Neural cell (in vitro differentiated cells): ENCODE results near the gene C5AR1. TPM values are rescaled to one million over a fixed set of nuclear protein-coding genes. Genes with fewer than 3 reads are reported as not detected.

ENCODE experiments used
- H2AFZ ChIP-seq: fragments of 200-600, 300-800 bp; sonication (generic), shearing (Covaris generic); 2 replicates; pipeline ENCODE4 v1.6.0; 2014; ENCODE audit warnings: low read depth, mild to moderate bottlenecking, antibody characterized with exemption, low read length, moderate library complexity
- H3F3A ChIP-seq: fragments of 200-600 bp; shearing (Covaris generic); 2 replicates; pipeline ENCODE4 v1.6.1; 2016; ENCODE audit warnings: mild to moderate bottlenecking, moderate library complexity, mixed read lengths, antibody characterized with exemption, low read length; ENCODE audit not compliant: insufficient read depth, poor library complexity, severe bottlenecking
- H3K27ac ChIP-seq: fragments of 200-600, 300-800 bp; sonication (generic), shearing (Covaris generic); 2 replicates; pipeline ENCODE4 v1.5.1; 2014; ENCODE audit warnings: mild to moderate bottlenecking, low read length, moderate library complexity
- H3K27me3 ChIP-seq: fragments of 300-800, 200-600 bp; sonication (generic), shearing (Covaris generic); 2 replicates; pipeline ENCODE4 v1.6.0; 2014; ENCODE audit warnings: mild to moderate bottlenecking, low read depth, low read length, moderate library complexity; ENCODE audit not compliant: insufficient read depth
- H3K36me3 ChIP-seq: fragments of 300-800, 200-600 bp; sonication (generic), shearing (Covaris generic); 2 replicates; pipeline ENCODE4 v1.5.1; 2014; ENCODE audit warnings: mild to moderate bottlenecking, antibody characterized with exemption, low read length, moderate library complexity; ENCODE audit not compliant: insufficient read depth
- H3K4me2 ChIP-seq: fragments of 300-800, 200-600 bp; sonication (generic), shearing (Covaris generic); 2 replicates; pipeline ENCODE4 v1.6.0; 2014; ENCODE audit warnings: mild to moderate bottlenecking, low read length
- H3K4me3 ChIP-seq: fragments of 300-800, 200-600 bp; sonication (generic), shearing (Covaris generic); 2 replicates; pipeline ENCODE4 v1.5.1; 2014; ENCODE audit warnings: mild to moderate bottlenecking, low read length, moderate library complexity
- H3K79me2 ChIP-seq: fragments of 200-600 bp; shearing (Covaris generic); replicated peaks from 2 replicates; pipeline ENCODE4 v1.6.0; 2014; ENCODE audit warnings: mild to moderate bottlenecking, low read length, moderate library complexity; ENCODE audit not compliant: insufficient read depth
- H3K9ac ChIP-seq: fragments of 300-800, 200-600 bp; sonication (generic), shearing (Covaris generic); 2 replicates; pipeline ENCODE4 v1.6.1; 2016; ENCODE audit warnings: mild to moderate bottlenecking, low read length, mixed read lengths
- H3K9me2 ChIP-seq: fragments of 200-600 bp; shearing (Covaris generic); 2 replicates; pipeline ENCODE4 v1.6.1; 2016; ENCODE audit warnings: mild to moderate bottlenecking, low read length, mixed read lengths; ENCODE audit not compliant: insufficient read depth
- H3K9me3 ChIP-seq: fragments of 200-600, 300-800 bp; sonication (generic), shearing (Covaris generic); 2 replicates; pipeline ENCODE4 v1.6.1; 2016; ENCODE audit warnings: mild to moderate bottlenecking, mixed run types, low read length, moderate library complexity, mixed read lengths
- H4K20me1 ChIP-seq: fragments of 200-600 bp; shearing (Covaris generic); 2 replicates; pipeline ENCODE4 v1.6.1; 2016; ENCODE audit warnings: mild to moderate bottlenecking, mixed run types; ENCODE audit not compliant: insufficient read depth
- CTCF ChIP-seq: fragments of 450-650 bp; IDR thresholded peaks from 2 replicates; pipeline ENCODE4 v1.5.1; 2014; ENCODE audit warnings: antibody characterized with exemption, mild to moderate bottlenecking, moderate library complexity; ENCODE audit not compliant: poor library complexity, severe bottlenecking
- EP300 ChIP-seq: fragments of 450-650 bp; conservative IDR thresholded peaks from 2 replicates; pipeline ENCODE4 v1.6.1; 2014; ENCODE audit warnings: antibody characterized with exemption, mild to moderate bottlenecking, moderate library complexity; ENCODE audit not compliant: poor library complexity, severe bottlenecking
- EZH2 ChIP-seq: fragments of 200-600, 300-800 bp; shearing (Covaris generic), sonication (generic); IDR thresholded peaks from 2 replicates; pipeline ENCODE4 v1.6.1; 2014; ENCODE audit warnings: antibody characterized with exemption, low read length, borderline replicate concordance, mild to moderate bottlenecking; ENCODE audit not compliant: insufficient read depth, poor library complexity, severe bottlenecking
- POLR2AphosphoS5 ChIP-seq: IDR thresholded peaks from 2 replicates; pipeline ENCODE4 v1.6.1; 2012
- TAF1 ChIP-seq: IDR thresholded peaks from 2 replicates; pipeline ENCODE4 v1.6.1; 2012; ENCODE audit warnings: low read depth
- polyA plus RNA-seq: library from polyadenylated mRNA; depleted of rRNA; stranded (reverse); fragments of >200 nt; gene quantifications from 2 replicates; pipeline ENCODE4 v1.2.3, GENCODE V29; 2014
- TF ChIP-seq, protein P1 (sequence below): IDR thresholded peaks from 2 replicates; pipeline ENCODE4 v1.6.1; 2012; ENCODE audit warnings: borderline replicate concordance

Gene C5AR1
- polyA plus RNA-seq, 1 donor from 2014 or later, result not detected

DNA sequence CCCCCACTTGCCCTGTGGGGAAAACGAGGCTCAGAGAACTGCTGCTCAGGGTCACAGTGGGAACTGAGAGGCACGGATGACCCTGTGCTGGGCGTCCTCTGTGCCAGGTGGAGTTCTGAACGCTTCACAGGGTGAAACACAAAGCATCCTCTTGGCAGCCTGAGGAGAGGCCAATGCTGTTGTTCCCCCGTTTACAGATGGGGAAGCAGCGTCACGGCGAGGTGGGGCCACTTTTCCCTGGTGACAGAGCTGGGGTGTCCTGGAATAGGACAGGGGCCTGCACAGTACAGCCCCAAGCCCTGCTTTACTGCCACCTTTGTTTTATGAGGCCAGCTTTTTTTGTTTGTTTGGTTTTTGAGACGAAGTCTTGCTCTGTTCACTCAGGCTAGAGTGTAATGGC lies 61.6 kb downstream of the C5AR1 start:
- Histone ChIP-seq H3K36me3 (no peaks in the 10 kb centered on the region), H3F3A (no peaks in the 10 kb centered on the region), H3K4me2 (no peak overlapping the region), H3K9me3 (no peaks in the 10 kb centered on the region), H3K9ac (no peak overlapping the region), H3K79me2 (no peaks in the 10 kb centered on the region), H3K27me3 (no peaks in the 10 kb centered on the region), H3K9me2 (no peaks in the 10 kb centered on the region), H3K27ac (no peak overlapping the region), H3K4me3 (no peak overlapping the region), H2AFZ (no peak overlapping the region), H4K20me1 (no peaks in the 10 kb centered on the region)
- TF ChIP-seq, protein P1, sequence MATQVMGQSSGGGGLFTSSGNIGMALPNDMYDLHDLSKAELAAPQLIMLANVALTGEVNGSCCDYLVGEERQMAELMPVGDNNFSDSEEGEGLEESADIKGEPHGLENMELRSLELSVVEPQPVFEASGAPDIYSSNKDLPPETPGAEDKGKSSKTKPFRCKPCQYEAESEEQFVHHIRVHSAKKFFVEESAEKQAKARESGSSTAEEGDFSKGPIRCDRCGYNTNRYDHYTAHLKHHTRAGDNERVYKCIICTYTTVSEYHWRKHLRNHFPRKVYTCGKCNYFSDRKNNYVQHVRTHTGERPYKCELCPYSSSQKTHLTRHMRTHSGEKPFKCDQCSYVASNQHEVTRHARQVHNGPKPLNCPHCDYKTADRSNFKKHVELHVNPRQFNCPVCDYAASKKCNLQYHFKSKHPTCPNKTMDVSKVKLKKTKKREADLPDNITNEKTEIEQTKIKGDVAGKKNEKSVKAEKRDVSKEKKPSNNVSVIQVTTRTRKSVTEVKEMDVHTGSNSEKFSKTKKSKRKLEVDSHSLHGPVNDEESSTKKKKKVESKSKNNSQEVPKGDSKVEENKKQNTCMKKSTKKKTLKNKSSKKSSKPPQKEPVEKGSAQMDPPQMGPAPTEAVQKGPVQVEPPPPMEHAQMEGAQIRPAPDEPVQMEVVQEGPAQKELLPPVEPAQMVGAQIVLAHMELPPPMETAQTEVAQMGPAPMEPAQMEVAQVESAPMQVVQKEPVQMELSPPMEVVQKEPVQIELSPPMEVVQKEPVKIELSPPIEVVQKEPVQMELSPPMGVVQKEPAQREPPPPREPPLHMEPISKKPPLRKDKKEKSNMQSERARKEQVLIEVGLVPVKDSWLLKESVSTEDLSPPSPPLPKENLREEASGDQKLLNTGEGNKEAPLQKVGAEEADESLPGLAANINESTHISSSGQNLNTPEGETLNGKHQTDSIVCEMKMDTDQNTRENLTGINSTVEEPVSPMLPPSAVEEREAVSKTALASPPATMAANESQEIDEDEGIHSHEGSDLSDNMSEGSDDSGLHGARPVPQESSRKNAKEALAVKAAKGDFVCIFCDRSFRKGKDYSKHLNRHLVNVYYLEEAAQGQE, result no peak
- TF ChIP-seq TAF1, result no peak
- TF ChIP-seq CTCF, result no peak
- no peak for TF ChIP-seq EZH2
- TF ChIP-seq EP300, result no peak
- no peak for TF ChIP-seq POLR2AphosphoS5

Other genes starting within 250 kb of the C5AR1 start
- 5.1 and 5.4 TPM in 2 replicates for gene ZC3H4, start 196.1 kb upstream of the C5AR1 start, polyA plus RNA-seq
- gene SAE1, start 179.0 kb upstream of the C5AR1 start, polyA plus RNA-seq, result 177 and 178 TPM in 2 replicates
- 15.6 and 20.1 TPM in 2 replicates for gene BBC3, start 78.7 kb upstream of the C5AR1 start, polyA plus RNA-seq
- 2.1 and 5.3 TPM in 2 replicates for gene CCDC9, start 53.3 kb upstream of the C5AR1 start, polyA plus RNA-seq
- 6.6 and 11.5 TPM in 2 replicates for gene INAFM1, start 35.0 kb upstream of the C5AR1 start, polyA plus RNA-seq
- gene C5AR2, start 22.3 kb downstream of the C5AR1 start, polyA plus RNA-seq, result not detected in 2 replicates
- gene DHX34, start 39.5 kb downstream of the C5AR1 start, polyA plus RNA-seq, result 11.7 and 14.8 TPM in 2 replicates
- 357 and 379 TPM in 2 replicates for gene MEIS3, start 109.7 kb downstream of the C5AR1 start, polyA plus RNA-seq
- gene SLC8A2, start 162.0 kb downstream of the C5AR1 start, polyA plus RNA-seq, result 14.1 and 18.3 TPM in 2 replicates
- gene KPTN, start 174.4 kb downstream of the C5AR1 start, polyA plus RNA-seq, result 23.8 and 30.8 TPM in 2 replicates
- gene NAPA, start 205.2 kb downstream of the C5AR1 start, polyA plus RNA-seq, result 94.5 and 100 TPM in 2 replicates